HG02642 (cell line): ENCODE data around the gene GOLGA2.
A peak's percentile ranks its signal among the peaks of the same experiment; 100 is the strongest.
"Not testable (repeated sequence)": the region's sequence is repeated elsewhere in the genome, so short reads cannot be mapped to it uniquely, and the experiment has no call there.

Experiments
- ATAC-seq: cut with Tn5 transposase; IDR thresholded peaks from one replicate; pipeline ENCODE4 v1.9.1; 2021; ENCODE audit warnings: mild to moderate bottlenecking; ENCODE audit not compliant: unreplicated experiment, poor library complexity

The GOLGA2 gene

DNA sequence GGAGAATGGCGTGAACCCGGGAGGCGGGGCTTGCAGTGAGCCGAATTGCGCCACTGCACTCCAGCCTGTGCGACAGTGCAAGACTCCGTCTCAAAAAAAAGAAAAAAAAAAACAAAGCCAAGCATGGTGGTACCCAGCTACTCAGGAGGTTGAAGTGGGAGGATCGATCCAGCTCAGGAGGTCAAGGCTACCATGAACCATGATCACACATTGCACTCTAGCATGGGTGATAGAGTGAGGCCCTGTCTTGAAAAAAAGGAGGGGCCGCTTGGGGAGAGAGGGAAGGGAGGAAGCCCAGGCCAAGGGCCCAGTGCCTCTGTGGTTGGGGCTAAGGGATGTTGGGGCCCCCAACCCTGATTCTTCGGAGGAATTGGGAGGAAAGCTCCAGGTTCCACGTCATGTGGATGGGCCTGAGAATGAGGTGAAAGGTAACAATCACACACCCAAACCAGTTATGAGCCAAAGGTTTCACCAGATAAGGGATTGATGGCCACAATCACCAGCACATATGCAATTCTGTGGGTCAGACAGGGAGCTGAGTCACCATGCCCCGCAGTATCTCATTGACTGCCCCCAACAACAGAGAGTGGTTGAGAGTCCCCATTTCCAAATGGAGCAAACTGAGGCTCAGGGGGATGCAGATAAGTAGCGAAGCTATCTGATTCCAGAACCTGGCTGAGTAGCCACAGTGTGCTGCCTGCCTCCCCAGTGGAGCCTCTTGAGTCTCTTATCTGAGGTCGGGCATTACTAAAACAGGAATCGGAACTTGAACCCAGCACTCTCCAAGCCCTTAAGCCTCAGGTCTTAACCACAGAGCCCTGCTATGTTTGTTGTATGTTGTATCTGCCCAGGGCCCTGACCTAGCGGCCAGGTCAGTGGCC is 20.8 kb upstream of the GOLGA2 start:
- no peak for ATAC-seq

DNA sequence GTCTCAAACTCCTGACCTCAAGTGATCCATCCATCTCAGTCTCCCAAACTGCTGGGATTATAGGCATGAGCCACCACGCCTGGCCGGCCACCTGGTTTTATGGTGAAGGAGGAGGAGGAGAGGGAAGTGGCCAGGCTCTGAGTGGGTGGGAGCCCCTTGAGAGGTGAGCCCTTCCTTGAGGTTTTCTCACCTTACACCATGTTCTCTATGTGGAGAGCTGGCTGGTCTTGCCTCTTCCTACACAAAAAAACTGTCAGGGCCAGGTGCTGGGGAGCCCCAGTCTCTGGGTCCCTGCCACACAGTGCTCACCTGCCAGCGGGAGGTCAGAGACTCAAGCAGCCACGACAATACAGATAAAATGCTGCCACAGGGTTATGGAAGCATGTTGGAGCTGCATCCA is 18.3 kb upstream of the GOLGA2 start:
- no peak for ATAC-seq

DNA sequence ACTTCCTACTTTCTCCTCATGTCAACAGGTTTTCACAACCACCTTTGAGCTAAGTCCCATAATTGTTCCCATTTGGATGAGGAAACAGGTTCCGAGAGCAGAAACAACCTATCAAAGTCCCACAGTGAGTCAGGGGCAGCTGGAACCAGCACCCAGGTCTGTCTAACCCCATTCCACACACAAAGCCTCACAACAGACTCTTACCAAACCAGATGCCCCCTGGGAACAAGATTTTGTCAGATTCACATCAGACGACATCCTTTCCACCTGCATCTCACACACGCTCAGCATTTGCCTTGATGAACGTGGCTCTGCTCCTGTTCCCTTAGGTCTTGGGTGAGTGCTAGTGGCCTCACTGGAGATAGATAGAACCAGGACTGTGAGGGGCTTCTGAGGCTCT is 17.3 kb upstream of the GOLGA2 start:
- no peak for ATAC-seq

DNA sequence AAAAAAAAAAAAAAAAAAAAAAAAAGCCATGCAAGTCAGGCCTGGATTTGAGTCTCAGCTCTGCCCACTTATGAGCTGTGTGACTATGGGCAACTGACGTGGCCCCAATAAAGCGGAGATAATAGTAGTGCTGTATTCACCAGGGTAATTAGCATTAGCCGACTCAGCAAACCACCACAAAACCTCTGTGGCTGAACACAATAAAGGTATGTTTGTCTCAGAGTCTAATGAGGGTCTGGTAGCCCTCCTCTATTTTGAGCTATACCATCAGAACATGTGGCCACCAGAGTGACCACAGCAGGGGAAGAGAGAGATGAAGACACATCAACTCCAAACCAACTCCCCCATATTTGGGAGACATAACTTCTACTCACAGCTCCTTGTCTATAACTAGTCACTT is 16.2 kb upstream of the GOLGA2 start:
- ATAC-seq = no peak

DNA sequence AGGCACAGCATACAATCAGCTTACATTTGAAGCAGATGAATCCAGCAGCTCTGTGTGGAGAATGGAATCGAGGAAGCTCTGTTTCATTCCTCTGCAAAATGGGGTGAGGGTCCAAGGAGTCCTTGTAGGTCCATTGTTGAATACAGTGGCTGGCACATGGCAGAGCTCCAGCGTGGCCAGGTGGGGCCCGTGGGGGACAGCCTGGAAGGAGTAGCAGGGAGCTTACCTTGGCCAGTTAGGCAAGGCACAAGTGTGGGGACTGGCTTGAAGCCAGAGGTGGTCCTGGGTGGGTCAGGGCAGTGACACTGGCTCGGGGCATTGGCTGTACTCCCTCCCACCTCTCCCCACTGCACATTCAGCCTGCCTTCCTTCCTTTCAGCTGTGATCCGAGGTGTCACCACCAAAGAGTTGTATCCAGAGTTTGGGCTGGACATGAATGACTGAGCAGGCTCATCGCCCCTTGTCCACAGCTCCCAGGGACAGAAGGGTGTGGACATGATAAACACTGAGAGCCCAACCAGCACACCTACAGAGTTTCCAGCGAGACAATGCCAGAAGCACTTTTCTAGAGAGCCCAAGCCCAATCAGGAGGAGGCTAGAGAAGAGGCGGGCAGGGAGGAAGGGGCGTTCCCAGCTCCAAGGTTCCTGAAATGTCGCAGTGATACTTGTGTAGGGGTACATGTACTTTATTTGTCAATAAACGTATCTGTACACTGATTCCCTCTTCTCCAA is 12.6 kb upstream of the GOLGA2 start:
- ATAC-seq = no peak

DNA sequence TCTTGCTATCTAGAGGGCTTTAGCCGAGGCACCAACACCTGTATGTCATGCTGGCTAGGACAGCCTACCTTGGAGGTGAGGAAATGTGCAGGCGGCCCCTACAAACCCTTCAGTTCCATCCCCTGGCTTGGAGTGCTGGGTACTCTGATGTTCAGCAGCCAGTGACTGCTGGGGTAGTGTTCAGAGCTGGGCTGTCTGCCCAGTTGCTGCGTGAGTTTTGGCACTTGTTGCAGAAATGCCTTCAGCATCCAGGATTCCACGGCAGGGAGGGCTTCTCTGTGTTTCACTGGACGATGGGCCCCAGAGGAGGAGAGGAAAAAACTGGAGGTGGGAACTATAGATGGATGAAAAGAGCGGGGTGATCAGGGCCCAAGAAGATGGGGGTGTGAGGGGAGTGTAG is 10.6 kb upstream of the GOLGA2 start:
- ATAC-seq = no peak

DNA sequence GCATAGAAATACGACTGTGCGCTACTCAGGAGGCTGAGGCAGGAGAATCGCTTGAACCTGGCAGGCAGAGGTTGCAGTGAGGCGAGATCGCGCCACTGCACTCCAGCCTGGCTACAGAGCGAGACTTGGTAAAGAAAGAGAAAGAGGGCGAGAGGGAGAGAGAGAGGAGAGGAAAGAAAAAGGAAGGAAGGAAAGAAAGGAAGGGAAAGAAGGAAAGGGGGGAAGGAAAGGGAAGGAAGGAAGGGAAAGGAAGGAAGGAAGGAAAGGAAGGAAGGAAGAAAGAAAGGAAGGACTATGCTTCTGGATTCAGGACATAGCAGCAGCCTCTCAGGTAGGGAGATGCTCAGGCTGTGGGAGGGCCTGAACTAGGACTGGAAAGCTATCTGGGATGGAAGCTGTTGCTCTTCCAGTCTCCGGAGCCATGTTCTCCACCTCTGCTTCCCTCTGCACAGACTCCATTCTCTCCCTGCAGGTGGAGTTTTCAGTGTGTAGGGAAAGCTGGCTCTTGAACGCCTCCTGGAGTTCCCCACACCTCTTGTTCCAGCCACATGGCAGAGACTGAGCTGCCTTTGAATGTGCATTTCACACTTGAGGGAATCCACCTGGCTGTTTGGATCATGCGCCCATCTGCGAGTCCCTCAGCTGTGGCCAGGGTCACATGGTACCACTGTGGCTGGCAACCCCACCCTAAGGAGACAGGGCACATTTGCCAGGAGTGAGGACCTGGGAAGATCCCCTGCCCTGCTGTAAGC is 9.4 kb upstream of the GOLGA2 start:
- ATAC-seq = no peak

DNA sequence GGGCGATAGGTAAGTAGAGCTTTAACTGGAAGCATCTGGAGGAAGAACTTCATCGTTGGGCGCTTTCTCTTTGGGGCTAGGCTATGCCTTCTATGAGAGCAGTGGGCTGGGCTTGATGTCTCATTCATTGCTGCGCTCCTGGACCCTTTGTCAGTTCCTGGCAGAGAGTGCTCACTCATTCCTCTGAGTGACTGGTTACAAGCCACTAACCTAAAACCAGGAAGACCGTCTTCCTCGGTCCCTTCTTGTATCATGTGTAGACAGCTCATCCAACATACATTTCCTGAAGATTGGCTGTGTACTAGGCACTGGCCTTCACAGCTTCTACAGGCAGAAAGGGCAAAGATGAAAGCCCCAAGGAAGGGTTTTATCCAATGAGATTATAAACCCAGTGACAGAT is 6.7 kb upstream of the GOLGA2 start:
- no peak for ATAC-seq

DNA sequence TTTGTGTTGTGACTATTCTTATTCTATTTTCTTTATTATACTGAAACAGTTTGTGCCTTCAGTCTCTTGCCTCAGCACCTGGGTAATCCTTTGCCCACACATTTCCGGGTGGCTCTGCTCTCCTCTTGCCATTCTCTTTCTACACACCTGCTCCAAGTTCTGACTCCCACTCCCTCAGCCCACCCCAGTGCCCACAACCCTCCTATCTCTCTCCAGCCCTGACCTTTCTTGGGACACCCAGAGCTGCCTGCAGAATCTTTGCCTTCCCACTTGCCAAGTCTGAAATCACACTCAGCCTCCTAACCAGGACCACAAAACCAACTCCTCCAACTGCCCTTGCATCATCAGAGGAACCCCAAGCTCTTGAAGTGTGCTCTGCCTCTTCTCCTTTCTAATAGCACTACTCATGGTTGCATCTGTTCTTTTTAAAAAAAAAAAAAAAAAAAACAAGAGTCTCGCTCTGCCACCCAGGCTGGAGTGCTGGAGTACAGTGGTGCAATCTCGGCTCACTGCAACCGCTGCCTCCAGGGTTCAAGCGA is 4.3 kb upstream of the GOLGA2 start:
- ATAC-seq = no peak

DNA sequence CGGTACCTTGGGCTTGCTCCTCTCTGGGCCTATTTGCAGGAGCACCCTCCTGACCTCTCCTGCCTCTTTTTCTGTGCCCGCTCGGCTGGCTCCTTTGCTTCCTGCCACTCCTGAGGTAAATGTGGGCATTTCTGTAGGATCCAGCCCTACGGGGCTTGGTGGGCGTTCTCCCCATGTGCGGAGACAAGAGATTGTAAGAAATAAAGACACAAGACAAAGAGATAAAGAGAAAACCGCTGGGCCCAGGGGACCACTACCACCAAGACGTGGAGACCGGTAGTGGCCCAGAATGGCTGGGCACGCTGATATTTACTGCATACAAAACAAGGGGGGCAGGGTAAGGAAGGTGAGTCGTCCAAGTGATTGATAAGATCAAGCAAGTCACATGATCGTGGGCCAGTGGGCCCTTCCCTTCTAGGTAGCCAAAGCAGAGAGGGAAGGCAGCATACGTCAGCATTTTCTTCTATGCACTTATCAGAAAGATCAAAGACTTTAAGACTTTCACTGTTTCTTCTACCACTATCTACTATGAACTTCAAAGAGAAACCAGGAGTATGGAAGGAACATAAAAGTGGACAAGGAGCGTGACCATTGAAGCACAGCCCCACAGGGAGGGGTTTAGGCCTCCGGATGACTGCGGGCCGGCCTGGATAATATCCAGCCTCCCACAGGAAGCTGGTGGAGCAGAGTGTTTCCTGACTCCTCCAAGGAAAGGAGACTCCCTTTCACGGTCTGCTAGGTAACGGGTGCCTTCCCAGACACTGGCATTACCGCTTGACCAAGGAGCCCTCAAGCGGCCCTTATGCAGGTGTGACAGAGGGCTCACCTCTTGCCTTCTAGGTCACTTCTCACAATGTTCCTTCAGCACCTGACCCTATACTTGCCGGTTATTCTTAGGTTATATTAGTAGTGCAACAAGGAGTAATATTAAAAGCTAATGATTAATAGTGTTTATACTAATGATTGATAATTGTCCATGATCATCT is 3.6 kb upstream of the GOLGA2 start:
- ATAC-seq = not testable (repeated sequence)

DNA sequence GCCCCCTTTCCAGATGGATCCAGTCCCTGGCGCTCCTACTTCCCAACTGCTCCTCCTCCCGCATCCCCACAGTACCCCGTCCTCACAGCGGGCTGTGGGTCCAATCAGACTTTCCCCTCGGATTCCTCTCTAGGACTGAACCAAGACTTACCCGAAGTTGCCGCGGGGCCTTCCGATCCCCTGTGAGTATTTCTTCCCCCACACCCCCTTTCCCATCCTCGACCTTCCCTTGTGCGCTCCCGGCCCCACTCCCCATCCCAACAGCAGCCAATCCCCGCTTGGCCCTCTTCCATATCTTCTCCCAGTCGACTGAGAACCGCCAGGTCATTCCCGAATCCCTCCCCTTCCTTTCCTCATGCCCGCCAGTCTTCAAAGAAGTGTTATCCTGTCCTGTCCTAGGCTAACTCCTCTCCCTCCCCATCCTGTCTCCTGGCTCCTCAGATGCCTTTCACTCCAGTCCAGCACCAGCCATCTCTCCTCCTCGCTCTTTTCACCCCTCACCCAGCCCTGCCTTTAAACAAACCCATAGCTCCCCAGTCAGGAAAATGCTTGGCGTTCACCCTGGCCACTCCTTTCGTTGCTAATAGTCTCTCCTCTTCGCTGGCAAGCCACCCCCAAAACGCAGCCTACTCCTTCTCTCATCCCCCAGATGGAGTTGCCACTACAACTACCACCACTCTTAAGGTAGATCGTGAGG is 915 bp upstream of the GOLGA2 start:
- no peak for ATAC-seq

DNA sequence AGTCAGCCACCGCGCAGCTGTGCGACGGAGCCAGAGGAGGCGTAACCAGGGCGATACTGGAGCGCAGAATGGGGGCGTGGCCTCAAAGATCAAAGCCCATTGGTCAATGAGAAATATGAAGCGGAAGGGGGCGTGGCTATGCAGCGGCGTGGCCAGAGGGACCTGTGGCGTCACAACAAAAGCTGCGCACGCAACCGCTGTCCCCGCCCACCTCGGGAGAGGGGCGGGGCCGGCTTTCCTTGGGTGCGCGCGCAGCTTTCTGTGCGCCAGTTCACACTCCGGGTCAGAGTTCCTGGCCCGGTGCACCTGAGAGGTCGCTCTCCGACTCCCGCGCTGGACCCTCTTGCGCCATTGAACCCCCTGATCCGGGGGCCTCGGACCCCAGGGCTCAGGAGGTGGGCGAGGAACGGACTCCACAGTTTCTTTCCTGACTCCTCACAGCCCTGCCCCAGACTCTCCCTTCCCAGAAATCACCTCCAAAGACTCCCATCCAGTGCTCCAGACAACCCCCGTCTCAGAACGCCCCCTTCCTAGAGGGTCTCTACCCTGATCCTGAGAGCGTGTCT is 284 bp upstream of the GOLGA2 start, which contains the start of gene SWI5:
SWI5 (plus strand) TSS at position 269 of the 566 bp plus-strand sequence.
- peak; percentile 95 for ATAC-seq

DNA sequence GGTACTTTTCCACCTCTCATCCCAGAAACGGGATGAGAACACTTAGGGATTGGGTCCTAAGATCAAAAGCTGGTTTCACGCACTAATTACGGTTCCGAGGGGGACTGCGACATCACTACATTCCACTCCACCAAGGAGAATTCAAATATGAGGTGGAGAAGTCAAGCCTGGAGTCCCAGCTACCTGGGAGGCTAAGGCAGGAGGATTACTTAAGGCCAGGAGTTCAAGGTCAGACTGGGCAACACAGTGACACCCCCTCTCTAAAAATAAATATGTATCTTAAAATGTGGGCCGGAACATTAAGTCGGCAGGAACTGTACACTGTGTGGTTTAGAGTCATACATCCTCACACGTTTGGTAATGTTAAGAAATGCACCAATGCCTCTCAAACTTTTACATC is 1.6 kb downstream of the GOLGA2 start:
- no peak for ATAC-seq

DNA sequence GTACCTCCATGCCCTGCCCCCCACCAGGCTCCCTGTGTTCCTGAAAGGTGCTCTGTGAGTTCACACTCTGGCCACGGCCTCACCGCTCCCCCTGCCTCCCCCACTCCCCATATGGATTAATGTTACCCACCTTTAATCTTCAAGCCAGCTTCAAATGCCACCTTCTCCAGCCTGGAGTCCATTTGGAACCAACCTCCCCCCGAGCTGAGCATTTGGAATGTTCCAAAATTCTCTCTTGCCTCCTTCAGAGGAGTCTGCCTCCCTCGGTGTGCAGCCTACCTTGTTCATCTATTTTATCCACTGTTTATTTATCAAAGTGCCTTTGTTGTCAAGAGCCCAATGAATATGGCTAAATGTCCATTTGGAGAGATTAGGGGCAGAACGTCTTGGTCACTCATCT is 4.3 kb downstream of the GOLGA2 start:
- ATAC-seq = no peak

DNA sequence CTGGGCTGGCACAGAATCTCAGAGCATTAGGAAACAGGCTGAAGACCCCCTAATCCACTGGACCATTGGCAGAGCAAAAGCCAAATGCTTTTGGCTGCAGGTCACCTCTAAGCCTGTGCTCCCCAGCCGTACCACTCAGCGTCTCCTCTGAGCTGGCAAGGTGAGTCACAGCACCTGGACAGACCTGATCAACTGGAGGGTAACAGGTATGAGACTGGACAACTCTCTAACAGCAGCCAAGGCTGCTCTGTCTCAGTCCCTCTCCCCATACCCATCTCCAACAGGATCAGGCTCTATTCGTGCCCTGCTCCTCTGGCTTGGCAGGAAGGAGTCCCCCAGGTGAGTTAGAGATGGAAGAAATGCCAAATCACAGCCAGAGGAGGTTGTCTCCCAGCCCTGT is 4.7 kb downstream of the GOLGA2 start:
- ATAC-seq = no peak

DNA sequence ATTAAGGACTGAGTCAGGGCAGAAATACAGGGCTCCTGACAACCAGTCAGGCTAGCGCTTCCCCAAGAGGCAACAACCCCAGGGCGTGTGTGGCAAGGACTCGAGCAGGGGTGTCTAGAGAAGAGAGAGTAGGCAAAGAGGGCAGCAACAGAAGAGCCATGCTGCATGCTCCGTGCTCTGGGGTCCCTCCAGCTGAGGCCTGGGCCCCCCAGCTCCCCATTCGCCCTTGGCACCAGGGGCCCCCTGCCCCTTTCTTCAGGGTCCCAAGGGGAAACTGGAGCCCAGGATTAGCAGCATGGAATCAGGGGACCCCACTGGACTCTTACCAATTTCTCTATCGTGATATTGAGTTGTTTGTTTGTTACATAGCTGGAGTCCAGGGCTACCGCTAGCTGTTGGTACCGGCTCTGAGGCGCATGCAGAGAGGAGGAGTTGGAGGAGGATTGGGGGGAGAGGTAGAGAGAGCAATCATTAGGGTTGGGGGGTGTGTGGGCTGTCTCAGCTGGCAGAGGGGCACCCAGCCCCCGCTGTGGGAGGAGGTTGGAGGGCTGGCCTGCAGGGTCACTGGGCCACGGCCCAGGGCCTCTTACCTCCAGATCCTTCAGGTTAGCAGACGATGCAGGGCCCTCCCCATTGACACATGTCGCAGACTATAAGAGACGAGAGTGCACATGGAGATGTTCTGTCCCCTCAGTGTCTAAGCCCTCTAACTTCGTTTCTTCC is 8.8 kb downstream of the GOLGA2 start:
- ATAC-seq = no peak

DNA sequence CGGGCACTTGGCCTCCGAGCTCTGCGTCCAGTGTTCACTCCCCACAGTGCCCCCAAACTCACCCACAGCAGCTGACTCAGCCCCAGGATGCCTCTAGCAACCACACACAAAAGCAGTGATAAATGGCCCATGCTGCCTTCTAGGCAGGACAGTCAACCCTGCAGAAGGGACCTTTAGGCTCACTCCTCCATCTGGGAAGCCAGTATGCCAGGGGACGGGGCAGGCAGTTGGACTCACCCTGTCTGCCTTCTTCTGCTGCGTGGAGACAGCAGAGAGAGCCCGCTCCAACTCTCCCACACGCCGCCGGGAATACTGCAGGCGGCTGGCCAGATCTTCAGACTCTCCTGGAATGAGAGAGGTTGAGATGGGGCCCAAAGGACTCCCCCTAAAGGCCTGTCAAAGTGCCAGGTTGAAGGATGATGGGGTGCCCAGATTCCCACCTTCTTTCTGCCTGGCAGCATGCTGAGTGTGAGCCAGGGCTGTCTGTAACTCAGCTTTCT is 10.4 kb downstream of the GOLGA2 start:
- ATAC-seq = no peak

DNA sequence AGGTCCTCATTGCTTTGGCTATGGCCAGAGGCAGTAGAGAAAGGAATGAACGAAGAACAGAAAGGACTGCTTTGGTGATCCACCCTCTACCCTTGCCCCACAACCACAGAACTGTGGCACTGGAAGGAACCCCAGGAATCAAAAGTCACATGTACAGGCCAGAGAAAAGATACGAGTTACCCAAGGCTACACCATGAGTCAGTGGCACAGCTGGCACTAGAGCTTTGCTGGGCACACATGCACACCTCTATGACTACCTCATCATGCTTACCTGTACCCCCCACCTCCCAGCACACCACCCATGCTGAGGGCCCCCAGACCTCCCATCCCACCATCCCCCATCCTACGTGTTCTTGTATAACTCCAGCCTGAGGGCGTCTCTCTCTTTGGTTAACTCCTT is 13.1 kb downstream of the GOLGA2 start:
- ATAC-seq = no peak
